Measurements from ENCODE around the gene GRK7.
"Not testable (repeated sequence)": the region's sequence is repeated elsewhere in the genome, so short reads cannot be mapped to it uniquely, and the experiment has no call there.

Gene GRK7

GRCh38 chr3:141763088-141763750 is at the start of gene GRK7:
GRK7 (plus strand) TSS chr3:141763408; CDS start chr3:141778285, 14,877 bp downstream.
- DNase-seq = no peak

- DNase-seq = no peak
Observed at GRCh38 chr3:141714671-141715070, 48.5 kb upstream of the GRK7 start.

GRCh38 chr3:141722081-141722480 is 41.1 kb upstream of the GRK7 start:
- DNase-seq = no peak

GRCh38 chr3:141722648-141723047 is 40.6 kb upstream of the GRK7 start:
- no peak for DNase-seq

- DNase-seq = no peak
Observed at GRCh38 chr3:141723255-141723654, 40.0 kb upstream of the GRK7 start.

- DNase-seq = no peak
Observed at GRCh38 chr3:141724186-141724585, 39.0 kb upstream of the GRK7 start.

GRCh38 chr3:141725036-141725435 is 38.2 kb upstream of the GRK7 start:
- DNase-seq = no peak

- no peak for DNase-seq
Observed at GRCh38 chr3:141726483-141726882, 36.7 kb upstream of the GRK7 start.

GRCh38 chr3:141728355-141728892 is 34.8 kb upstream of the GRK7 start:
- no peak for DNase-seq

- no peak for DNase-seq
Observed at GRCh38 chr3:141729240-141729639, 34.0 kb upstream of the GRK7 start.

GRCh38 chr3:141735176-141735575 is 28.0 kb upstream of the GRK7 start:
- DNase-seq = no peak

- DNase-seq = no peak
Observed at GRCh38 chr3:141735770-141736465, 27.3 kb upstream of the GRK7 start.

- peak in 1 of 14 donors; percentile 7 for DNase-seq
Observed at GRCh38 chr3:141737093-141737492, 26.1 kb upstream of the GRK7 start.

GRCh38 chr3:141737678-141738021 is 25.6 kb upstream of the GRK7 start:
- DNase-seq = no peak

- peak; percentile 46 to 95 (median 90) for DNase-seq
Observed at GRCh38 chr3:141738022-141738890, 25.0 kb upstream of the GRK7 start, which contains the start of gene RNF7. RNF7 (plus strand) TSS chr3:141738298; CDS start chr3:141738342, 44 bp downstream.

GRCh38 chr3:141738891-141739363 is 24.3 kb upstream of the GRK7 start:
- DNase-seq = peak in 6 of 14 donors; percentile 20 to 53 (median 36)

GRCh38 chr3:141739731-141740130 is 23.5 kb upstream of the GRK7 start:
- no peak for DNase-seq

GRCh38 chr3:141740349-141740748 is 22.9 kb upstream of the GRK7 start:
- DNase-seq = no peak

- no peak for DNase-seq
Observed at GRCh38 chr3:141743305-141743704, 19.9 kb upstream of the GRK7 start.

- DNase-seq = peak in 5 of 14 donors; percentile 5 to 18 (median 13)
Observed at GRCh38 chr3:141746962-141747361, 16.2 kb upstream of the GRK7 start.

- no peak for DNase-seq
Observed at GRCh38 chr3:141753399-141753798, 9.8 kb upstream of the GRK7 start.

- no peak for DNase-seq
Observed at GRCh38 chr3:141754032-141754431, 9.2 kb upstream of the GRK7 start.

GRCh38 chr3:141762552-141762951 is 656 bp upstream of the GRK7 start:
- DNase-seq = not testable (repeated sequence)
